NCI-H146 treated with DMSO at 0.1 percent for 48 hours (cell line): ENCODE data around the gene GPR160.

Experiments used
- DNase-seq: peaks from one replicate; lab custom pipeline; 2025; ENCODE audit not compliant: unreplicated experiment; lab: John Stamatoyannopoulos, UW

The GPR160 gene

GRCh38 chr3:170027233-170028102, 10.3 kb upstream of the GPR160 start:
- no peak for DNase-seq

- DNase-seq, result no peak
Observed at GRCh38 chr3:170033489-170033888, 4.3 kb upstream of the GPR160 start.

- peak; percentile 49 for DNase-seq
Observed at GRCh38 chr3:170038434-170039110, 777 bp downstream of the GPR160 start.

- no peak for DNase-seq
Observed at GRCh38 chr3:170040418-170040817, 2.6 kb downstream of the GPR160 start.

GRCh38 chr3:170043506-170043905, 5.7 kb downstream of the GPR160 start:
- DNase-seq, result no peak

- no peak for DNase-seq
Observed at GRCh38 chr3:170044271-170044670, 6.5 kb downstream of the GPR160 start.

GRCh38 chr3:170044795-170045244, 7.0 kb downstream of the GPR160 start:
- DNase-seq, result no peak

- no peak for DNase-seq
Observed at GRCh38 chr3:170046269-170047132, 8.7 kb downstream of the GPR160 start.

- DNase-seq, result no peak
Observed at GRCh38 chr3:170047133-170047404, 9.3 kb downstream of the GPR160 start.

- DNase-seq, result no peak
Observed at GRCh38 chr3:170049146-170050000, 11.6 kb downstream of the GPR160 start.

GRCh38 chr3:170050753-170051152, 13.0 kb downstream of the GPR160 start:
- DNase-seq, result no peak

GRCh38 chr3:170052398-170052797, 14.6 kb downstream of the GPR160 start:
- no peak for DNase-seq

GRCh38 chr3:170054204-170054603, 16.4 kb downstream of the GPR160 start:
- DNase-seq, result no peak

- DNase-seq, result no peak
Observed at GRCh38 chr3:170055209-170055608, 17.4 kb downstream of the GPR160 start.

- DNase-seq, result no peak
Observed at GRCh38 chr3:170056710-170057454, 19.1 kb downstream of the GPR160 start.

GRCh38 chr3:170057550-170057949, 19.8 kb downstream of the GPR160 start:
- no peak for DNase-seq

GRCh38 chr3:170058127-170058526, 20.3 kb downstream of the GPR160 start:
- DNase-seq, result no peak

- no peak for DNase-seq
Observed at GRCh38 chr3:170059447-170059846, 21.7 kb downstream of the GPR160 start.

- DNase-seq, result no peak
Observed at GRCh38 chr3:170062068-170062467, 24.3 kb downstream of the GPR160 start.

GRCh38 chr3:170062769-170063168, 25.0 kb downstream of the GPR160 start:
- DNase-seq, result no peak
